ENCODE results near the gene DAPK3.
"Not testable (repeated sequence)": the region's sequence is repeated elsewhere in the genome, so short reads cannot be mapped to it uniquely, and the experiment has no call there.

The DAPK3 gene

DNA sequence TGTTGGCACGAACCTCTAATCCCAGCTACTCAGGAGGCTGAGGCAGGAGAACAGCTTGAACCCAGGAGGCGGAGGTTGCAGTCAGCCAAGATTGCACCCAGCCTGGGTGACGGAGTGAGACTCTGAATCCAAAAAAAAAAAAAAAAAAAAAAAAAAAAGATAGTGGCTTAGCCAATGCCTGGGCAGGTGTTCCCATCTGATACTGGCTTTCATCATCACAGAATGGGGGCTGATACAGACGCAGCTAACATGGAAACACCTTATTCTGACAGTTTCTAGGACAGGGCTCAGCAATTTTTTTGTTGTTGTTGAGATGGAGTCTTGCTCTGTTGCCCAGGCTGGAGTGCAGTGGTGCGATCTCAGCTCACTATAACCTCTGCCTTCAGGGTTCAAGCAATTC, 29.9 kb upstream of the DAPK3 start:
- DNase-seq, result not testable (repeated sequence)

GRCh38 chr19:3998667-3999412, 27.9 kb upstream of the DAPK3 start:
- DNase-seq, result not testable (repeated sequence)

DNA sequence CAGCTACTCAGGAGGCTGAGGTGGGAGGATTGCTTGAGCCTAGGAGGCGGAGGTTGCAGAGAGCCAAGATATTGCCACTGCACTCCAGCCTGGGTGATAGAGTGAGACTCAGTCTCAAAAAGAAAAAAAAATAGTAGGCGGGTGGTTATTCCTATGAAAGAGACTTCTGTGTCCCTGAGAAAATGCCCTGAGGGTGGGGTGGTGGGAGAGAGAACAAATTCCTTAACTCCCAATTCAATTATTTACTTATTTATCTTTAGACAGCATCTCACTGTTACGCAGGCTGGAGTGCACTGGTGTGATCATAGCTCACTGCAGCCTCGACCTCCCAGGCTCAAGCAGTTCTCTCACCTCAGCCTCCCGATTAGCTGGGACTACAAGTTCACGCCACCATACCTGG, 24.7 kb upstream of the DAPK3 start:
- no peak for DNase-seq

GRCh38 chr19:3990815-3991117, 19.9 kb upstream of the DAPK3 start:
- no peak for DNase-seq

DNA sequence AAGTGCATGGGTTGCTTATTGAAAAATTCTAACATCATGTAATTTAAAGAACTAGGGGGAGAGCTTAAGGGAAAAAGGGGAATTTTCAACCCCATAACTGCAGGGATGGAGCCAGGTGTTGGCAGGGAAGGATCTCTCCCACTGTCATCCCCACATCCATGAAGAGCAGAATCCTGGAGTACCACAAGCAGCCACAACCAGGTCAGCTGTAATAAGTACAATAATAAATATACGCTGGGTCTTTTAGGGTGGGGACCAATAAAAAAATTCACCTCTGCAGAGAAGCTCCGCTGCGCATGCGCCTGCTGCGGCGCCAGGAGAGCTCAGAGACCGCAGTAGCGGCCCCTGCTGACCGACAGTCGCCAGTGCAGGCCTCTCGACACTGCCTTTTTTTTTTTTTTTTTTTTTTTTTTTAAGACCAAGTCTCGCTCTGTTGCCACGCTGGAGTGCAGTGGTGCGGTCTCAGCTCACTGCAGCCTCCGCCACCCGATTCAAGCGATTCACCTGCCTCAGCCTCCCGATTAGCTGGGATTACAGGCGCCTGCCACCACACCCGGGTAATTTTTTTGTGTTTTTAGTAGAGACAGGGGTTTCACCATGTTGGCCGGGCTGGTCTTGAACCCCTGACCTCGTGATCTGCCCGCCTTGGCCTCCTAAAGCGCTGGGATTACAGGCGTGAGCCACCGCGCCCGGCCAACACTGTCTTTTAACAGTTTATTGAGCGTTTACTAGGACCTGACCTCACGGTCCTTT, 16.9 kb upstream of the DAPK3 start:
- DNase-seq, result peak; percentile 89

GRCh38 chr19:3986260-3987041, 15.6 kb upstream of the DAPK3 start:
- no peak for DNase-seq

DNA sequence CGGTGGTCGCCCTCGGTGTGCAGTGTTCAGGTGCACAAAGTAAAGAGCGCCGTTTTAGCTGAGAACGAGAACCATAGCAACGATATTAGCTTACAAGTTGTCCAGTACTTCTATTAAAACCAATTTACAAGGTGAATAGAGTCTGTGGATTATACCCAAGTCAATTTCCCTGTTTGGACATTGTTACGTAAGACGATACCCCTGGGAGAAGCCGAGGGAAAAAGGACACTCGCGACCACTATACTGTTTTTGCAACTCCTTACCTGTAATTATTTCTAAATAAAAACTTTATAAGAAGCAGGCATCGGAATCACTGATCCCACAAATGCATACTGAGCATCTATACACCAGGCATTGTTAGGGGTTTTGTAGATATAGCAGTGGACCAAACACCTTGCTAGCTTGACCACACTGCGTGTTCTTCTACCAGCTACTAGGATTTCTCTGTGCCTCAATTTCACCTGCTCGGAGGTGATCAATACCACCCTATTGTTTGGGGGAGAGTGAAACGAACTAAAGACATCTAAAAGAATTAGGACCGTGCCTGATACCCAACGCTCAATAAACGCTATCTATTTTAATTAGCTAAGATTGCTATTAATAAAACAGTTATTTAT, 14.9 kb upstream of the DAPK3 start:
- no peak for DNase-seq

GRCh38 chr19:3984908-3985642, 14.2 kb upstream of the DAPK3 start, which contains the start of gene EEF2:
TSS of gene EEF2 (minus strand) at chr19:3985463. CDS start at chr19:3985380, 83 bp downstream.
- peak; percentile 92 for DNase-seq

DNA sequence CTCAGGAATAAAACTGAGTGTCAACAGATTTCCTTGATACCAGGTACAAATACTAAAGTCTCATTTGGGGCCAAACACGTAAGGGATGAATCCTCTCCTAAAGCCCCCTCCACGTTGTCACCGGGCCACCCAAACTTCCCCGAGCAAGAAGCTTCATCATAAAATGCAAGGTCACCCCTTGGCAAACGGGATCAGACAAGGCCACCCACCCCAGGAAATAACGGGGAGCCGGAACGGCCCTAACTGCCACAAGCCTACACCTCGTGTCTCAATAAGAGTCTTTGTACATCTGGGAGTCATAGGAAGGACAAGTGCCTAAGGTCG, 13.6 kb upstream of the DAPK3 start:
- DNase-seq, result no peak

- DNase-seq, result no peak
Measured at GRCh38 chr19:3983936-3984583, 13.2 kb upstream of the DAPK3 start.

GRCh38 chr19:3983542-3983914, 12.6 kb upstream of the DAPK3 start:
- no peak for DNase-seq

DNA sequence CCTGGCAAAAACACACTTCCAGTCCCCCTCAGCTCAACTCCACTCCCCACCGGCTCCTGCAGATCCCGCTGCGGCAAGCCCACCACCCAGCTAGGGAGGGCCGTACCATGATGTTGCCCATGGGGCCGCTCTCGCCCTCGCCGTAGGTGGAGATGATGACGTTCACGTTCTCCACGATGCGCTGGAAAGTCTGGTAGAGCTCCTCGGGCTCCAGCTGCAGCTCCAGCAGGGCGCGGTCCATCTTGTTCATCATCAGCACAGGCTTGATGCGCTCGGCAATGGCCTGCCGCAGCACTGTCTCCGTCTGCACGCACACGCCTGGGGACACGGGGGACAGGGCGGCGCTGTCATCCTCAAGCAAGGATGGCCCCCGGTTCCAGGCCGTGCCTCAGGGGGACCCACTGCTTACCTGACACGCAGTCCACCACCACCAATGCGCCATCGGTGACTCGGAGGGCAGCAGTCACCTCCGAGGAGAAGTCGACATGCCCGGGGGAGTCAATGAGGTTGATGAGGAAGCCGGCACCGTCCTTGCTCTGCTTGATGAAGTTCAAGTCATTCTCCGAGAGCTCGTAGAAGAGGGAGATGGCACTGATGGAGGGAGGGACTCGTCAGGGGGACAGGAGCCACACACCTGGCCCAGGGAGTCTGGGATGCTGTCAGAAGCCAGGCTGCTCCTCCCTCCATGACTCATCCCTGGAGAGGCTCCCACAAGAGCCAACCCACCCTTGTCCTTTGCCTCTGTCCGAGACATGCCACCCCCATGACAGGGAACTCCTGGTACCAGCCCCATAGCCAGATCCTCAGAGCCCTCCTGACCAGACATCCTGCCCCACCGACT, 12.0 kb upstream of the DAPK3 start:
- DNase-seq, result no peak

DNA sequence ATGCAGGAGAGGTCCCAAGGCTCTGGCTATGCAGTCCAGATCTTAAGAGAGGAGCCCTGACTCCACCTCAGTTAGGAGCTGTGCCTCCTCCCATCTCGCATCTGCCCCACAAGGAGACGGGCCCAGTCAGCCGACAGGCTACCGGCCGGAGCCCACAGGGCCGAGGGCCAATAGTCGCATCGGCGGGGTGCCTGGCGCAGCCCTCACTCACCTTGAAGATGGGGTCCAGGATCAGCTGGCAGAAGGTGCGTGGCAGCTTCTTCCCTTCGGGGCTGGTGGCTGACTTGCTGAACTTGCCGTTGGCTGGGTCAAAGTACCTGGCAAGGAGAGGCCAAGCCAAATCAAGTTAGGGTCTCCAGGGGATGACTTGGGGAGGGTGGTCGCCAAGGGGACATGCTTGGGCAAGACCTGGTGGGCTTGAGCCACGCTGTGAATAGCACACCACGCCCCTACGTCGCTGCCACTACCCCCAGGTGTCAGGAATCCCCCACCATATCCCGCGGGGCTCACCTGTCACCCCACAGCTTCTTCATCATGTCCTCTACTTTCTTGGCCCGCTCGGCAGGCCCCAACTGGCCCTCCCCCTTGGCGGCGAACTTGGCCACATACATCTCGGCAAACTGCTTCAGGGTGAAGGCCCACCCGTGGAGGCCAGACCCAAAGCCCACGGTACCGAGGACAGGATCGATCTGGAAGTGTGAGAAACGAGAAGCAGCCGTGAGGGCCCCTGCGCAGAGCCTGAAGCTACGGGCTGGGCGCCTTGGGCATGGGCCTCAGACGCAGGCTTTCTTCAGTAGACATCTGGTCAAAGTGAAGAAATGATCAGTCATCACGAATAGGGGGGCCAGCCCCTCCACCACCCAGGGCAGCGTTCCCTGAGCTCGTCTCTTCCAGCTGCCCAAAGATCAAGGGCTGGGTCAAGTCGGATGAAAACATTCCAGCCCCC, 11.1 kb upstream of the DAPK3 start:
- DNase-seq, result no peak

DNA sequence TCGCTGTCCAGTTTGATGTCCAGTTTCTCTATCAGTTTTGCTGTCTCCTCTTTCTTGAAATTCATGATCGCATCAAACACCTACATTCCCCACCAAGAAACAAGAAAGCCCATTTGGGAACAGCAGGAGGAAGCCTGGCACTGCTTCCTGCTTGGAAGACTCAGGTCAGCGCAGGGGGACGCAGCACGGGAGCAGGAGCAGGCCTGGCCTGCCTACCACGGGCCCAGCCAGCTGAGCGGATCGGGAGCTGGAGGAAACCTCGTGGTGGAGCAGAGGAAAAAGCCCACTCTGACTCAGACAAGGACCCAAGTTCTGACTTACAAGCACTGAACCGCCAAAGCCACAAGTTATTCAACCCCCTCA, 10.5 kb upstream of the DAPK3 start:
- DNase-seq, result no peak

DNA sequence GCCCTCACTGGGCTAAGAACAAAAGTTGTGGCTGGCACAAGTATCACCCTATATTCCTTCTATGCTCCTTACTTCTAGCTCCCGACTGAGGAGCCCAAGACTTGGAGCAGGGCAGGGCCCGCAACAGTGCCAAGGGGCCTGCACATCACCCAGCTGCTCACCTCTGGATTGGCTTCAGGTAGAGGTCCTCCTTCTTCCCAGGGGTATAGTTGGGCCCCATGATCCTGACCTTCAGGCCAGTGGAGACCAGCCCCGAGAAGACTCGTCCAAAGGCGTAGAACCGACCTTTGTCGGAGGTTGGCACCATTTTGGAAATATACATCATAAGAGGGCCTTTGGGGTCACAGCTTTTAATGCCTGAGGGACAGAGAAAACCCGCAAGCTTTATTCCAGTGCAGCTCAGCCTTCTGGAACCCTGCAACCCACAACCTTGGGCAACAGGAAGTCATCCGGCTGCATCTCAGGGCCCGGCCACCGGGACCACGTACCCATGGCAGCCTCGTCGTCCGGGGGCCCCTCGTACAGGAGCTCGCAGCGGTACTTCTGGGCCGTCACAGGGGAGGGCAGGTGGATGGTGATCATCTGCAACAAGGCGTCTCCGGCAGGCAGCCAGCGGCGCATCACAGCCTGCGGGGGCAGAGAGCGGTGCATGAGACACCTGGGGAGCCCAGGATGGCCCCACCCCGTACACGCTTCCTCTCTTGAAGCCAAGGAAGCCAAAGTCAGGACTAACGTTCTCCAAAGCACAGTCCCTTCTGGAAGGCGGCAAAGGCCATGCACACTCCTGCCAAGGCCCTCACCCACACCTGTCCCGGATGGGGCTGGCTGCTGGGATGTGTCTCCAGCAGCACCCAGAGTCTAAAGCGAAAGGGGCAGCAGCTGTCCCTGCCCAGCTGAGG, 9.7 kb upstream of the DAPK3 start:
- no peak for DNase-seq

DNA sequence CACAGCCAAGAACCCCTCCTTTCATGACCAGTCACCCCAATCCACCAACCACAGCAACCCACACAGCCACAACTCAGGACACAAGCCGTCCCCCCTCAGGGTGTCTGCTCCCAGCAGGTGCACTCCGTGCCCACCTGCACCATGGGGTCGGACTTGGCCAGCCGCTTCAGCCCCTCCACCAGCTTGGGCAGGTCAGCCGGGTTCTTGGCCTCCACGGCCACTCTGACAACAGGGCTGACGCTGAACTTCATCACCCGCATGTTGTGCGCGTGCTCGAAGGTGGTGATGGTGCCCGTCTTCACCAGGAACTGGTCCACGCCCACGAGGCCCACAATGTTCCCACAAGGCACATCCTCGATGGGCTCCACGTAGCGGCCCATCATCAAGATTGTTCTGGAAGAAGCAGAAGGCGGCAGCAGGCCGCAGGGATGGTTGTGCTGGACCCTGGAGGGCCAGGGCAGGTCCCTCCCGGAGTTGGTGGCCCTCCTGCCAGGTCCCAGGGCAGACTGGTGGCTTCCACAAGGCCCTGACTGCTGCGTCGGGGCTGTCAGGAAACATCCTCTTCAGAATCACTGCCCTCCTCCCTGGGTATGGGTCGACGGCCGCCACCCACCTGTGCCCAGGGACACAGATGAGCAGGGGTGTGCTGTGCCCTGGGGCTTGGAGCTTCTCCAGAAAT, 8.9 kb upstream of the DAPK3 start:
- DNase-seq, result no peak

- DNase-seq, result no peak
Measured at GRCh38 chr19:3979289-3979673, 8.4 kb upstream of the DAPK3 start.

DNA sequence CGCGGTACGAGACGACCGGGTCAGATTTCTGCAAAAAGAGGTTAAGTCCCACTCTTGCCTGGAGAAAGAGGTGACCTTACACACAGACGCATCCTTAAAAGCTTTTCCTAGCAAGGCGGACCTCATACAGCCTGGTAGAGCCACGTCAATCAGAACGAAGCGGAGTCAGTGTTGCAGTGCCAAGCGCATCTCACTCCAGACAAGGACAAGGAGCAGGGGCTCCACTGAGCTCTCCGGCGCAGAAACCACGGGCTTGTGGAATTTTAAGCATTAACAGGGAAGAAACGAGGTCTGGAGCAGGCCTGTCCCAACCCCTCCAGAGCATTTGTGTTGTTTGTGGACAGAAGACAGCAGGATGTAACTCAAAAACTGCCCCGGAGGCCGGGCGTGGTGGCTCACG, 7.2 kb upstream of the DAPK3 start:
- DNase-seq, result no peak

All from activated CD8-positive, alpha-beta memory T cell treated with anti-CD3 and anti-CD28 coated beads, Interleukin-2, amount 50 U/mL, for 4 hours (primary cell).